SH-SY5Y (cell line): Measurements from ENCODE around the gene CACNB1.

Experiments
- GATA2 ChIP-seq: IDR thresholded peaks from 2 replicates; pipeline ENCODE4 v1.6.1; 2011; ENCODE audit warnings: mild to moderate bottlenecking, low read depth, low read length
- GATA3 ChIP-seq: IDR thresholded peaks from 2 replicates; pipeline ENCODE4 v1.6.1; 2011; ENCODE audit warnings: low read depth, mild to moderate bottlenecking, low read length, moderate library complexity

DNA sequence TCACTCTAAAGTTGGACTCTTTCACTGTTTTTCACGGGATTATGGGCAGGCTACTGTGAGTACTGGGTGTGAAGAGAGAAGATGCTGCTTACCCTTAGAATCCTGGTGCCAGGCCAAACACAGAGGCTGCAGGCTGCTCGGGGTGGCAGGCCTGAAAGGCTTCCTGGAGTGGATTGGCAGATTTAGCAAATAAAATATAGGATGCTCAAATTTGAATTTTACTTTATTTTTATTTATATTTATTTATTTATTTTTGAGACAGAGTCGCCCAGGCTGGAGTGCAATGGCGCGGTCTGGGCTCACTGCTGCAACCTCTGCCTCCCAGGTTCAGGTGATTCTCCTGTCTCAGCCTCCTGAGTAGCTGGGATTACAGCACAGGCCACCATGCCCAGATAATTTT lies 43.2 kb upstream of the CACNB1 start:
- no peak for TF ChIP-seq GATA3
- no peak for TF ChIP-seq GATA2
